Esophagus squamous epithelium (tissue), 5 donors: Measurements from ENCODE around the gene MS4A14. TPM values are rescaled to one million over a fixed set of nuclear protein-coding genes. Genes with fewer than 3 reads are reported as not detected.

ENCODE experiments used
- DNase-seq: peaks from one replicate; lab custom pipeline; 2025; lab: John Stamatoyannopoulos, UW
- H3K27ac ChIP-seq, 4 donors: fragments of 200-600 bp; sonication (generic); one replicate each; pipeline ENCODE4 v1.5.1; 2016 to 2019; ENCODE audit warnings: mild to moderate bottlenecking in 1 of 4
- H3K27me3 ChIP-seq, 4 donors: fragments of 200-600 bp; sonication (generic); 1 replicate in 3 of 4; 2 replicates in 1 of 4; pipeline versions ENCODE4 v1.5.1 to v1.6.0; 2017 to 2021; ENCODE audit warnings: antibody characterized with exemption in 1 of 4
- H3K36me3 ChIP-seq, 3 donors: fragments of 200-600 bp; sonication (generic); one replicate each; pipeline ENCODE4 v1.5.1; 2016 to 2019
- H3K4me1 ChIP-seq, 3 donors: fragments of 200-600 bp; sonication (generic); one replicate each; pipeline ENCODE4 v1.5.1; 2017 to 2019
- H3K4me3 ChIP-seq, 4 donors: fragments of 200-600 bp; sonication (generic); 1 replicate in 3 of 4; 2 replicates in 1 of 4; pipeline ENCODE4 v1.5.1; 2016 to 2019; ENCODE audit warnings: mild to moderate bottlenecking in 2 of 4, moderate library complexity in 1 of 4
- H3K9me3 ChIP-seq, 3 donors: fragments of 200-600 bp; sonication (generic); one replicate each; pipeline ENCODE4 v1.5.1; 2016 to 2019
- POLR2A ChIP-seq, 4 donors: fragments of 450-650 bp; IDR thresholded peaks; one replicate each; pipeline ENCODE4 v1.6.1; 2017; ENCODE audit warnings: antibody characterized with exemption in 4 of 4, mild to moderate bottlenecking in 4 of 4, moderate library complexity in 3 of 4
- WGBS, 2 donors: methylation state at CpG; one replicate each; pipeline ENCODE4 v1.1.5; 2018; 5-methylcytosine and 5-hydroxymethylcytosine counted together
- intact Hi-C: fragments of 100-400 bp; cut with DNase I; formaldehyde crosslinking; loops from one replicate; pipeline ENCODE4 v1.15.0; 2022
- total RNA-seq, 4 donors: library from RNA; depleted of rRNA; stranded (reverse); fragments of >200 nt; gene quantifications; one replicate each; pipeline ENCODE4 v1.1.0, GENCODE V29; 2016
- TF ChIP-seq, protein P1 (sequence below), 6 experiments: fragments of 450-650 bp in 4 of 6; fragments of 200-600 bp in 2 of 6; sonication (generic) in 2 of 6; IDR thresholded peaks; one replicate each; pipeline ENCODE4 v1.5.1; 2016 to 2019; ENCODE audit warnings: antibody characterized with exemption in 6 of 6, mild to moderate bottlenecking in 4 of 6, moderate library complexity in 4 of 6
- donor health status: DM: yes; HTN: yes; CAD: no.

The MS4A14 gene
- total RNA-seq, 4 donors from 2014 or later: 0.15 to 0.95 (median 0.42) TPM

DNA sequence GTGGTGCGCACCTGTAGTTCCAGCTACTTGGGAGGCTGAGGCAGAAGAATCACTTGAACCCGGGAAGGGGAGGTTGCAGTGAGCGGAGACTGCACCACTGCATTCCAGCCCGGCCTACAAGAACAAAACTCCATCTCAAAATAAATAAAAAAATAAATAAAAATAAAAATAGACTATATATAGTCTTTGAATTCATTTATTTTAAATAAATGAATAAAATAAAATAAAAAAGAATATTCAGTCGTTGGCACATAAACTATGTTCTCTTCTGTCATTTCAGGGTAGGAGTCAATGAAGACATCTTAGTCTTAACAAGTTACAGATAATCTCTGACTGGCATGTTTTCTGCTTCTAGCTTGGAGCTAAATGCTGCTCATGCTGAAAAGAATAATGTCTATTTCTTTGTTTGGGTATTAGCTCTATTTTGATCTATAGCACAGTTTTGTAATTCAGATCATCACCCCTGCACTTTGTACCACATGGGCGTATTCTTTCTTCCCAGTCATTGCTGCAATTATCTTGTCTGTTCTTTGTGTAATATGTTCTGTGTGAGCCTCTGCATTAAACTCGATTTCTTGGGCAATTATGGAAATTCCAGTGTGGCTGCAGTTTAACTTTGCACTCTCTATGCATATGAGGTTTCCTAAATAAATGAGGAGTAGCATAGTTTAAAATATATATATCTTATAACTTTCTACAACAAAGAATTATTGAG lies 1.4 kb upstream of the MS4A14 start:
- no peak for DNase-seq
- no peak for TF ChIP-seq POLR2A (IDR thresholded peaks at IDR 0.05)
- TF ChIP-seq, protein P1, sequence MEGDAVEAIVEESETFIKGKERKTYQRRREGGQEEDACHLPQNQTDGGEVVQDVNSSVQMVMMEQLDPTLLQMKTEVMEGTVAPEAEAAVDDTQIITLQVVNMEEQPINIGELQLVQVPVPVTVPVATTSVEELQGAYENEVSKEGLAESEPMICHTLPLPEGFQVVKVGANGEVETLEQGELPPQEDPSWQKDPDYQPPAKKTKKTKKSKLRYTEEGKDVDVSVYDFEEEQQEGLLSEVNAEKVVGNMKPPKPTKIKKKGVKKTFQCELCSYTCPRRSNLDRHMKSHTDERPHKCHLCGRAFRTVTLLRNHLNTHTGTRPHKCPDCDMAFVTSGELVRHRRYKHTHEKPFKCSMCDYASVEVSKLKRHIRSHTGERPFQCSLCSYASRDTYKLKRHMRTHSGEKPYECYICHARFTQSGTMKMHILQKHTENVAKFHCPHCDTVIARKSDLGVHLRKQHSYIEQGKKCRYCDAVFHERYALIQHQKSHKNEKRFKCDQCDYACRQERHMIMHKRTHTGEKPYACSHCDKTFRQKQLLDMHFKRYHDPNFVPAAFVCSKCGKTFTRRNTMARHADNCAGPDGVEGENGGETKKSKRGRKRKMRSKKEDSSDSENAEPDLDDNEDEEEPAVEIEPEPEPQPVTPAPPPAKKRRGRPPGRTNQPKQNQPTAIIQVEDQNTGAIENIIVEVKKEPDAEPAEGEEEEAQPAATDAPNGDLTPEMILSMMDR (IDR thresholded peaks at IDR 0.05): no peak
- no peak overlapping the region for H3K27ac ChIP-seq
- no peak overlapping the region for H3K4me3 ChIP-seq
- no peaks in the 10 kb centered on the region for H3K4me1 ChIP-seq
- 57 to 72% methylated on average over 7 of the region's 7 CpGs for WGBS, 2 donors
- no peaks in the 10 kb centered on the region for H3K9me3 ChIP-seq
- intact Hi-C loops: no loop called here
- H3K36me3 ChIP-seq: no peaks in the 10 kb centered on the region
- H3K27me3 ChIP-seq: no peaks in the 10 kb centered on the region

DNA sequence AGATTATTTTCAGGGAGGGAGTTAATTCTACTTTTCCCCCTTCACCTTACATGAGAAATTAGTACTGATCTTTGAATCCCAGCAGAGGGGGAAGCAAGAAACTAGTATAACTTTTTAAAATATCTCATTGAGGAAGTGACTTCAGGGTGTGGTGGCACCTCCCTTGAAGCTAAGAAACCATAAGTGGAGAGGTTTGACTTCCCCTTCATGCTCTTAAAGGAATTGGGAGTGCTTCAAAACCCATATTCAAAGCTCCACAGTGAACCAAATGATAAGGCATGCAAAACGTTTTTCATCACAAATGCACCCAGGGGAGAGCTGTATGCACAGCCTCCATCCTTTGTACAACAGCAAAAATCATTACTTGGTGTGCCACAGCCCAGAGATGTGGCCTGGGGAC lies 540 bp downstream of the MS4A14 start:
- no peak for TF ChIP-seq POLR2A (IDR thresholded peaks at IDR 0.05)
- TF ChIP-seq, protein P1 (IDR thresholded peaks at IDR 0.05): no peak
- Histone ChIP-seq H3K27me3 (no peaks in the 10 kb centered on the region), H3K9me3 (no peaks in the 10 kb centered on the region), H3K4me3 (no peak overlapping the region), H3K4me1 (no peaks in the 10 kb centered on the region), H3K36me3 (no peaks in the 10 kb centered on the region), H3K27ac (no peak overlapping the region)
- WGBS, 2 donors: 10 to 14% methylated on average over 1 of the region's 1 CpG
- intact Hi-C loops: no loop called here
- DNase-seq: no peak

DNA sequence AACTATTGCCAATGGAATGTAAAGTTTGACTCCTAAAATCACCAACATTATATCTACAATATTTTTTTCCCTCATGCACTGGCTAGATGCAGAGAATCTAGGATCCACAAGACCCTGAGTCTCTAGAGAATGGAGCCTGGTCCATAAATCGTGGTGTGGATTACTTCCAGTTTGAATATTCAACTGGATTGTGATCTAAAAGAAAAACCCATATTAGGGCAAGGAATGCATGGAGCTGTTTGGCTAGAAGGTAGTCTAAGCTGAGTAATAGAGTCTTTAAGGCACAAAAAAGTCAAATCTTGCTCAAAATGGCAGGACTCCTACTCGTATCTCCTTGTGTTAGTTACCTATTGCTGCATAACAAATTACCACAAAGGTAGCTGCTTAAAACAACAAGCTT lies 23.8 kb downstream of the MS4A14 start:
- no peak for DNase-seq
- TF ChIP-seq POLR2A (IDR thresholded peaks at IDR 0.05): no peak
- TF ChIP-seq, protein P1 (IDR thresholded peaks at IDR 0.05): no peak
- Histone ChIP-seq H3K27me3 (no peaks in the 10 kb centered on the region), H3K36me3 (no peaks in the 10 kb centered on the region), H3K9me3 (no peaks in the 10 kb centered on the region), H3K27ac (no peak overlapping the region), H3K4me3 (no peak overlapping the region), H3K4me1 (no peaks in the 10 kb centered on the region)
- intact Hi-C loops: no loop called here
- WGBS, 2 donors: 25 to 30% methylated on average over 2 of the region's 2 CpGs

DNA sequence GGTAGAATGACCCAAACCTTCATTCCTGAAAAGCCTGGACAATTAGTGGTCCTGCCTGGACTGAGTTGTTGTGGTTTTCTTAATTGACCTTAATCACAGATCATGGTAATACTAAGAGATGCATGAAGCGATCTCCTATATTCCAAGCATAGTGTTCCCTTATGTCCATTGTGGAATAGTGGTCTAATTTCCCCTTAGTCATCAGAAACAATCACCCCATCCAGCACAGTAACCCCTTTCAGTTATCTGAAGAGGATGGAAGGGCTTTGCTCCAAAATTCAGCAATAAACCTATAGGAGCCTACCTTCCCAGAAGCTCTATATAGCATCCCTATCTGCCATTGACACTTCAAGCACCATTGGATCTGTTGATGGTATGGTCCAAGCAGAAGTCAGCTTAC lies 26.4 kb downstream of the MS4A14 start:
- Histone ChIP-seq H3K36me3 (no peaks in the 10 kb centered on the region), H3K27ac (no peak overlapping the region), H3K4me1 (no peaks in the 10 kb centered on the region), H3K9me3 (no peaks in the 10 kb centered on the region), H3K27me3 (no peaks in the 10 kb centered on the region), H3K4me3 (no peak overlapping the region)
- 63 to 100% methylated on average over 1 of the region's 1 CpG for WGBS, 2 donors
- DNase-seq: no peak
- intact Hi-C loops: no loop called here
- TF ChIP-seq POLR2A (IDR thresholded peaks at IDR 0.05): no peak
- TF ChIP-seq, protein P1 (IDR thresholded peaks at IDR 0.05): no peak

DNA sequence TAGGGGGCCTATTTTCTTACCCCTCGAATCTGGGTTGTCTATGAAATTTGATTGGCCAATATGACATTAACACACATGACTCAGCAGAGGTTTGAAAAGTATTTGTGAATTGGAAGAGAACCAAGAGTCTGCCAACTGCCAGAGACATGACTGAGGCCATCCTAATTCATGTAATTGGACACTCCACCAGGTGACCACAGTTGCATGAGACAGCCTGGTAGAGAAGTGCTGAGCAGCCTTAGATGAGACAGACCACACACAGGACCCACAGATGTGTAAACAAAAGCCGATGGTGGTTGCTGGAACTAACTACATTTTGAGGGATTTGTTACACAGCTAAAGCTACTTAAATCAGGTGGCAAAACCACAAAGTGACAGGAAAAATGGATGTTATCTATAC lies 32.3 kb downstream of the MS4A14 start:
- no peaks in the 10 kb centered on the region for H3K4me1 ChIP-seq
- intact Hi-C loops: no loop called here
- DNase-seq: no peak

More for the DNA sequence above, 32.3 kb downstream of the MS4A14 start:
- Histone ChIP-seq H3K4me3 (no peak overlapping the region), H3K36me3 (no peaks in the 10 kb centered on the region), H3K9me3 (no peaks in the 10 kb centered on the region), H3K27ac (no peak overlapping the region), H3K27me3 (no peaks in the 10 kb centered on the region)
- TF ChIP-seq, protein P1 (IDR thresholded peaks at IDR 0.05): no peak
- TF ChIP-seq POLR2A (IDR thresholded peaks at IDR 0.05): no peak
- 37 to 38% methylated on average over 2 of the region's 2 CpGs for WGBS, 2 donors
